Measurements from ENCODE around the gene IL3.

IL3 gene

GRCh38 chr5:132059043-132059695, 1.3 kb upstream of the IL3 start:
- Mint-ChIP-seq H3K27ac (no peak overlapping the region), H3K4me3 (no peak overlapping the region), H3K4me1 (ENCODE audit: low read depth) (peaks cover 44% of the 10 kb centered on the region), H3K36me3 (no peaks in the 10 kb centered on the region), H3K9me3 (ENCODE audit: low read depth) (no peaks in the 10 kb centered on the region), H3K27me3 (no peaks in the 10 kb centered on the region)

DNA sequence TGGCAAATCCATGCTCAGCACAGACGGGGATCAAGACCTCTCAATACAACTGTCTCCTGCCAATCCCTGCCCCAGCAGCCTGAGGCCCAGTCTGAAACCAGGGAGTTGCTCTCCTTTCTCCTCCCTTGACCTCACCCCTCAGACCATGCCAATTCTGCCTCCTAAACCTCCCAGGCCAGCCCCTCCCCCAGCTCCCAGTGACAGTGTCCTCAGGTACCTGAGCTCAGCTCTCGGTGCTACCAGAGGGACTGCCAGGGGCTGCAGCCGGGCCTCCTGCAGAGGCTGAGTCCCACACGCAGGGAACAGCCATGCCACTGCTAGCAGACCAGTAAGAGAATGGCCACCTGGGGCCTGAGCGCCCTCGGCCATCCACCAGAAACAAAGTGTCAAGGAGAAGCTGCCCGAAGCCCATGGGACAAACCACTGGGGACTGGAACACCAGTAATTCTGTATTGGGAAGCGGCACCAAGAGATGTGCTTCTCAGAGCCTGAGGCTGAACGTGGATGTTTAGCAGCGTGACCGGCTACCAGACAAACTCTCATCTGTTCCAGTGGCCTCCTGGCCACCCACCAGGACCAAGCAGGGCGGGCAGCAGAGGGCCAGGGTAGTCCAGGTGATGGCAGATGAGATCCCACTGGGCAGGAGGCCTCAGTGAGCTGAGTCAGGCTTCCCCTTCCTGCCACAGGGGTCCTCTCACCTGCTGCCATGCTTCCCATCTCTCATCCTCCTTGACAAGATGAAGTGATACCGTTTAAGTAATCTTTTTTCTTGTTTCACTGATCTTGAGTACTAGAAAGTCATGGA, 557 bp upstream of the IL3 start:
- no peaks in the 10 kb centered on the region for H3K27me3 Mint-ChIP-seq
- H3K9me3 Mint-ChIP-seq (ENCODE audit: low read depth): no peaks in the 10 kb centered on the region
- H3K4me1 Mint-ChIP-seq (ENCODE audit: low read depth): peaks cover 41% of the 10 kb centered on the region
- no peak overlapping the region for H3K27ac Mint-ChIP-seq
- no peak overlapping the region for H3K4me3 Mint-ChIP-seq
- no peaks in the 10 kb centered on the region for H3K36me3 Mint-ChIP-seq

- no peak overlapping the region for H3K4me3 Mint-ChIP-seq
- H3K36me3 Mint-ChIP-seq: no peaks in the 10 kb centered on the region
- peak overlapping the region; percentile 22 for H3K27ac Mint-ChIP-seq
- H3K4me1 Mint-ChIP-seq (ENCODE audit: low read depth): peaks cover 18% of the 10 kb centered on the region
- H3K9me3 Mint-ChIP-seq (ENCODE audit: low read depth): no peaks in the 10 kb centered on the region
- H3K27me3 Mint-ChIP-seq: no peaks in the 10 kb centered on the region
Measured at GRCh38 chr5:132063090-132063911, 2.8 kb downstream of the IL3 start.

DNA sequence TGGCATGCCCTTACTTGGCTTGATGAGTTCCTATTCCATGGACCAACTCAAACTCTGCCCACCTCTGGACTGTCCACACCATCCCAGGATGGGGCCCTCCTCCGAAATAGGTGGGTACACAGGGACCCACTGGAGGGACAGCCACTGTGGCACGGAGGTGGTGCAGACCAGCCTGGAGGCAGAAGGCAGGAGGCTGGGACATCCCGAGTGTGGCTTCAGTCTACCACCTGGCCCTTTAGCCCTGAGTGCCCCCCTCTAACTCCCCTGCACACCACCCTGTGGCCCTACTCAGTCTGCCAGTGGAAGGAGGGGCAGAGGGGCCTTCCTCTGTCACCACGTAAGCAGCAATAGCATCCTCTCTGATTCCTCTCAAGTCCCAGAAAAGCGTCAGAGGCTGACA, 3.7 kb downstream of the IL3 start:
- H3K9me3 Mint-ChIP-seq (ENCODE audit: low read depth): no peaks in the 10 kb centered on the region
- H3K36me3 Mint-ChIP-seq: no peaks in the 10 kb centered on the region
- H3K4me3 Mint-ChIP-seq: no peak overlapping the region
- no peak overlapping the region for H3K27ac Mint-ChIP-seq
- no peaks in the 10 kb centered on the region for H3K27me3 Mint-ChIP-seq
- H3K4me1 Mint-ChIP-seq (ENCODE audit: low read depth): peaks cover 16% of the 10 kb centered on the region

GRCh38 chr5:132064738-132065331, 4.4 kb downstream of the IL3 start:
- Mint-ChIP-seq H3K36me3 (no peaks in the 10 kb centered on the region), H3K27ac (peak overlapping the region; percentile 8), H3K27me3 (no peaks in the 10 kb centered on the region), H3K9me3 (ENCODE audit: low read depth) (no peaks in the 10 kb centered on the region), H3K4me3 (no peak overlapping the region), H3K4me1 (ENCODE audit: low read depth) (peaks cover 11% of the 10 kb centered on the region)

GRCh38 chr5:132065351-132065937, 5.0 kb downstream of the IL3 start:
- no peaks in the 10 kb centered on the region for H3K9me3 Mint-ChIP-seq (ENCODE audit: low read depth)
- H3K4me3 Mint-ChIP-seq: no peak overlapping the region
- peak overlapping the region; percentile 77 for H3K27ac Mint-ChIP-seq
- peaks cover 11% of the 10 kb centered on the region for H3K4me1 Mint-ChIP-seq (ENCODE audit: low read depth)
- no peaks in the 10 kb centered on the region for H3K27me3 Mint-ChIP-seq
- H3K36me3 Mint-ChIP-seq: no peaks in the 10 kb centered on the region

DNA sequence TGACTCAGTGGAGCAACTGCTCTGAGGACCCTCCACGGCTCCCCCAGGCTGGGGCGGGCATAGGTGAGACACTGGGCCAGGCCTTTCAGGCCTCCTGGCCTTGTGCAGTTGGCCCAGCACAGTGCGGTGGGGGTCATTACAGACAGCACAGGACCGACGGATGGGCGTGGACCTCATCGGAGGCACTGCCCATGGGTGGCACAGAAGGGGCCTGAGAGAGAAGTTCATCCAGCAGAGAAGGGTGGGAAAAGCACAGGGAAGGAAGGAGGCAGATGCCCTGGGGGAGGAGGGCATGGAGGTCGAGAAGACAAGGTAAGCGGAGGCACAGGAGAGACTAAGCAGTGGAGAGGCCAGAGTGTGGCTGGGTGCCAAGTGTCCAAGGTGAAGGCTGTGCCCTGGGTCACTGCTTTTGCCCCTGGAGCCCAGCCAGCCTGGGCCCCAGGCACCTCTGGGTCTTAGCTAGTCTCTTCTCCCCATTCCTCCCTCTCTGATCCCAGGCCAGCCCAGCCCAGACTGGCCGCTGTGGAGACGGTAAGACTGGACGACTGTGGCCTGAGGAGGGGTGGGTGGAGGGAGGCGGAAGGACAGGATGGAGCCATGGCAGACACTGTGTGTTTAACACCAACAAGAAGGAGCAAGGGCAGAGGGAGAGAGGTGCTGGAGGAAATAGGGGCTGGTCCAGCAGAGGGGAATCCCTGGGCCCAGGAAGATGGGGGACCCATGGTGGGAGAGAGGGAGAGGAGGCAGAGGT, 5.7 kb downstream of the IL3 start:
- H3K9me3 Mint-ChIP-seq (ENCODE audit: low read depth): no peaks in the 10 kb centered on the region
- no peak overlapping the region for H3K4me3 Mint-ChIP-seq
- no peaks in the 10 kb centered on the region for H3K27me3 Mint-ChIP-seq
- H3K27ac Mint-ChIP-seq: peak overlapping the region; percentile 41
- H3K4me1 Mint-ChIP-seq (ENCODE audit: low read depth): peaks cover 17% of the 10 kb centered on the region
- no peaks in the 10 kb centered on the region for H3K36me3 Mint-ChIP-seq

GRCh38 chr5:132066871-132067270, 6.4 kb downstream of the IL3 start:
- Mint-ChIP-seq H3K9me3 (ENCODE audit: low read depth) (no peaks in the 10 kb centered on the region), H3K4me1 (ENCODE audit: low read depth) (peaks cover 21% of the 10 kb centered on the region), H3K4me3 (no peak overlapping the region), H3K36me3 (no peaks in the 10 kb centered on the region), H3K27me3 (no peaks in the 10 kb centered on the region), H3K27ac (no peak overlapping the region)

GRCh38 chr5:132067451-132067850, 7.0 kb downstream of the IL3 start:
- Mint-ChIP-seq H3K27ac (no peak overlapping the region), H3K4me1 (ENCODE audit: low read depth) (peaks cover 21% of the 10 kb centered on the region), H3K27me3 (no peaks in the 10 kb centered on the region), H3K36me3 (no peaks in the 10 kb centered on the region), H3K4me3 (no peak overlapping the region), H3K9me3 (ENCODE audit: low read depth) (no peaks in the 10 kb centered on the region)

- no peak overlapping the region for H3K4me3 Mint-ChIP-seq
- peak overlapping the region; percentile 34 for H3K27ac Mint-ChIP-seq
- H3K4me1 Mint-ChIP-seq (ENCODE audit: low read depth): peaks cover 21% of the 10 kb centered on the region
Measured at GRCh38 chr5:132067941-132068808, 7.7 kb downstream of the IL3 start.

DNA sequence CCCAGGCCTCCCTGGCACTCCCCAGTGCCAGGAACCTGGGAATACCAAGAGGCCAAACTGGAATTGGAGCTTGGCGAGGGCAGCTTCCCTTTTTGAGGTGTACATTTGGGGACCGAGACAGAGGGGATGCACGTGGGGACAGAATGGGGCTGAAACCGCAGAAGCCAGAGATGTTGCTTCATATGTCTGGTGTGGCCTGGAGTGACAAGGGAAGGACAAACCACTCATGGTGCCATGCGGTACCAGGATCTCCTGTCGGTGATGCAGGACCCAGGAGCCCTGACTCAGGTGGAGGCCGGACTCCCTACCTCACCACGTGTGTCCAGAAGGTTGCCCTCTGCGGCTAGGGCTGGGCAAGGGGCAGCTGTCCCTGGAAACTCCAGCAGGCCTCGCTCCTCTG, 9.1 kb downstream of the IL3 start:
- Mint-ChIP-seq H3K4me3 (no peak overlapping the region), H3K4me1 (ENCODE audit: low read depth) (peaks cover 18% of the 10 kb centered on the region), H3K36me3 (no peaks in the 10 kb centered on the region), H3K9me3 (ENCODE audit: low read depth) (no peaks in the 10 kb centered on the region), H3K27ac (no peak overlapping the region), H3K27me3 (no peaks in the 10 kb centered on the region)

More at GRCh38 chr5:132067941-132068808, 7.7 kb downstream of the IL3 start:
- Mint-ChIP-seq H3K27me3 (no peaks in the 10 kb centered on the region), H3K36me3 (no peaks in the 10 kb centered on the region), H3K9me3 (ENCODE audit: low read depth) (no peaks in the 10 kb centered on the region)

GRCh38 chr5:132069994-132070393, 9.5 kb downstream of the IL3 start:
- Mint-ChIP-seq H3K36me3 (no peaks in the 10 kb centered on the region), H3K4me3 (no peak overlapping the region), H3K4me1 (ENCODE audit: low read depth) (peaks cover 13% of the 10 kb centered on the region), H3K9me3 (ENCODE audit: low read depth) (no peaks in the 10 kb centered on the region), H3K27ac (no peak overlapping the region), H3K27me3 (no peaks in the 10 kb centered on the region)
